ENCODE measurements around the gene TARBP1.
"Not testable (repeated sequence)": the region's sequence is repeated elsewhere in the genome, so short reads cannot be mapped to it uniquely, and the experiment has no call there.

Gene TARBP1

GRCh38 chr1:234381699-234382555 lies 97.1 kb downstream of the TARBP1 start:
- DNase-seq: no peak

GRCh38 chr1:234379591-234380109 lies 99.3 kb downstream of the TARBP1 start:
- DNase-seq: not testable (repeated sequence)

- DNase-seq: no peak
Observed at GRCh38 chr1:234375672-234376071, 103.3 kb downstream of the TARBP1 start.

- DNase-seq: no peak
Observed at GRCh38 chr1:234373959-234374254, 105.1 kb downstream of the TARBP1 start.

GRCh38 chr1:234373064-234373958 lies 105.7 kb downstream of the TARBP1 start, which contains the start of gene COA6:
TSS of gene COA6 (plus strand) at chr1:234373456. CDS start at chr1:234373467, 11 bp downstream.
- peak; percentile 98 for DNase-seq

- DNase-seq: peak; percentile 8
Observed at GRCh38 chr1:234372011-234372757, 106.8 kb downstream of the TARBP1 start.

- DNase-seq: no peak
Observed at GRCh38 chr1:234371414-234371813, 107.6 kb downstream of the TARBP1 start.

GRCh38 chr1:234369784-234370183 lies 109.2 kb downstream of the TARBP1 start:
- DNase-seq: no peak

- no peak for DNase-seq
Observed at GRCh38 chr1:234369033-234369430, 109.9 kb downstream of the TARBP1 start.

GRCh38 chr1:234368320-234369032 lies 110.5 kb downstream of the TARBP1 start:
- no peak for DNase-seq

- DNase-seq: no peak
Observed at GRCh38 chr1:234362558-234362957, 116.4 kb downstream of the TARBP1 start.

- peak; percentile 25 for DNase-seq
Observed at GRCh38 chr1:234361102-234361603, 117.8 kb downstream of the TARBP1 start.

GRCh38 chr1:234357831-234358230 lies 121.1 kb downstream of the TARBP1 start:
- no peak for DNase-seq

GRCh38 chr1:234356615-234357269 lies 122.2 kb downstream of the TARBP1 start:
- DNase-seq: peak; percentile 48

- no peak for DNase-seq
Observed at GRCh38 chr1:234355782-234356510, 123.0 kb downstream of the TARBP1 start.

- DNase-seq: no peak
Observed at GRCh38 chr1:234348964-234349363, 130.0 kb downstream of the TARBP1 start.

GRCh38 chr1:234345237-234345636 lies 133.7 kb downstream of the TARBP1 start:
- DNase-seq: no peak

GRCh38 chr1:234342774-234343173 lies 136.2 kb downstream of the TARBP1 start:
- DNase-seq: no peak

All from hematopoietic multipotent progenitor cell treated with erythropoietin and hydrocortisone succinate and interleukin-3 and kit ligand, for 8 days (in vitro differentiated cells).